Suppressor macrophage treated with lipopolysaccharide for 1 hour (primary cell): ENCODE results near the gene CNKSR1.

Source experiments
- DNase-seq, 3 donors: peaks; one replicate each; pipeline ENCODE4 v3.0.0-alpha.2; 2020 to 2022

Gene CNKSR1, protein sequence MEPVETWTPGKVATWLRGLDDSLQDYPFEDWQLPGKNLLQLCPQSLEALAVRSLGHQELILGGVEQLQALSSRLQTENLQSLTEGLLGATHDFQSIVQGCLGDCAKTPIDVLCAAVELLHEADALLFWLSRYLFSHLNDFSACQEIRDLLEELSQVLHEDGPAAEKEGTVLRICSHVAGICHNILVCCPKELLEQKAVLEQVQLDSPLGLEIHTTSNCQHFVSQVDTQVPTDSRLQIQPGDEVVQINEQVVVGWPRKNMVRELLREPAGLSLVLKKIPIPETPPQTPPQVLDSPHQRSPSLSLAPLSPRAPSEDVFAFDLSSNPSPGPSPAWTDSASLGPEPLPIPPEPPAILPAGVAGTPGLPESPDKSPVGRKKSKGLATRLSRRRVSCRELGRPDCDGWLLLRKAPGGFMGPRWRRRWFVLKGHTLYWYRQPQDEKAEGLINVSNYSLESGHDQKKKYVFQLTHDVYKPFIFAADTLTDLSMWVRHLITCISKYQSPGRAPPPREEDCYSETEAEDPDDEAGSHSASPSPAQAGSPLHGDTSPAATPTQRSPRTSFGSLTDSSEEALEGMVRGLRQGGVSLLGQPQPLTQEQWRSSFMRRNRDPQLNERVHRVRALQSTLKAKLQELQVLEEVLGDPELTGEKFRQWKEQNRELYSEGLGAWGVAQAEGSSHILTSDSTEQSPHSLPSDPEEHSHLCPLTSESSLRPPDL

DNA sequence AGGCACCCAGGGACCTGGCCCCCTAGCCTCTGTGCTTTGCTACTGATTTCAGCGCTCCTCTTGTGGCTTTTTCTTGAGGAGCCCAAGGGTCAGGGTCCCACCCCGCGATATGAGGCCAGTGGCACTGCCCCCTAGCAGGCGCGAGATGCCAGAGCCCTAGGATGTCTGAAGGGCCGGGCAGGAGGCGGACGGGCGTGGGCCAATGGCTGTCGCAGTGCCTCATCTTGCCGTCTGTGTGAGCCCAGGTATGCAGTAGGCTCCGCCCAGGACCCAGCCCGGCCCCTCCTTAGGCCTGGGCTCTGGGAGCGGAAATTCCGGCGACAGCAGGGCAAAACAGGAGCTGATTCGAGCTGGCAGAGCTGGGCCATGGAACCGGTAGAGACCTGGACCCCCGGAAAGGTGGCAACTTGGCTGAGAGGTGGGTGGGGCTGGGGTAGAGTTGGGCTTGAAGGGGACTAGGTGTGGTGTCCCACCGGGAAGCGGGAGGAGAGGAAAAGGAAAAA lies at the start of gene CNKSR1:
CNKSR1 (plus strand) TSS at position 310 of the 503 bp plus-strand sequence; CDS start at position 367, 57 bp downstream.
- DNase-seq: no peak

DNA sequence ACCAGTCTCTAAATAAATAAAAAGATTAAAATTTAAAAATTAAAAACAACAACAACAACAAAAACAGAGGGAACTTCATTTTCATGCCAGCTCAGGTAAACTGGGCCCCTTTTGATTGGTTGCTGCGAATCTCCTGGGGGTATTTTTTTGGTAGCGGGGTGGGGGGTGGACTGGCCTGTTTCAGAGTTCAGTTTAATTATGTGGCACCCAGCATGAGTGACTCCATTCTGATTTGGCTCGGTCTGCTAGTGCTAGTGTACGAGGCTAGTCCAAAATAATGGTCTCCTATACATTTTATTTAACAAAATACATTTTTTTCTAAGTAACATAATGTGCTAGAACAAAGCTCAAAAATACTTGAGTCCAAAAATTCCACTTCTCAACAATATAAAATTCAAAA lies 47.5 kb upstream of the CNKSR1 start:
- no peak for DNase-seq

DNA sequence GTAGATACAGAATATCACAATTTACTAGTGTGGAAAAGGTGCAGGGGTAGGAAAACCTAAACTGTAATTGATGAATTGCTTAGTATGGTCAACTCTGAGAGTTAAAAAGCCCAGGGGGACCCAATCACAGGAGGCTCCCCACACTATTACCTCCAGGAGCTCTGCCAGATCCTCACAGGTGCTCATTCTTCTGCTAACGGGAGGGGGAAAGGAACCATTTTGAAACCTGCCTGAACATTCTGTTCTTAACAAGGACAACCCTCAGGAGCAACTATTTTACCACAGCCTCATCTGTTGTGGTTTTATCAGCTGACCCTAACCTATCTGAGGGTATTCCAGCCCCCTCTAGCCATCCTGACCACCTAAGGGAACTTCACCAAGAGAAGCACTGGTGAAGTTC lies 46.6 kb upstream of the CNKSR1 start:
- no peak for DNase-seq

DNA sequence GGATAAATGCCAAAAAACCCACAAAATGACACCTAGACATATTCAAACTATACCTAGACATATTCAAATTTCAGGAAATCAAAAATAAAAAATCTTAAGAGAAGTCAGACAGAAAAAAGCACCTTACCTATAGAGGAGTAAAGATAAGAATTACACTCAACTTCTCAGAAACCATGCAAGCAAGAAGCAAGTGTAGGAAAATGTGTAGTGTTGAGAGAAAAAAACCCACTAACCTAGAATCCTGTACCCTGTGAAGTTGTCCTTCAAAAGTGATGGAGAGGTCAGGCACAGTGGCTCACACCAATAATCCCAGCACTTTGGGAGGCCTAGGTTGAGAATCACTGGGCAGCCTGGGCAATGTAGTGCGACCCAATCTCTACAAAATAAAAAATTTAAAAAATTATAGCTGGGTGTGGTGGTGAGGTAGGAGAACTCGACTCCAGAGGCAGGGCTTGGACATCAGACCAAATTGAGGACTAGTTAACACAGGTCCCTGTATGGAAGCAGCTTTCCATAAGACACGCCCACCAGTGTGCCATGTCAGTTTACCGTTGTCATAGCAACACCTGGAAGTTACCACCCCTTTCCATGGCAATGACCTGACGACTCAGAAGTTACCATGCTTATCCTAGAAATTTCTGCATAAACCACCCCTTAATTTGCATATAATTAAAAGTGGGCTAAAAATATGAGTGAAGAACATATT lies 45.0 kb upstream of the CNKSR1 start:
- DNase-seq: no peak

DNA sequence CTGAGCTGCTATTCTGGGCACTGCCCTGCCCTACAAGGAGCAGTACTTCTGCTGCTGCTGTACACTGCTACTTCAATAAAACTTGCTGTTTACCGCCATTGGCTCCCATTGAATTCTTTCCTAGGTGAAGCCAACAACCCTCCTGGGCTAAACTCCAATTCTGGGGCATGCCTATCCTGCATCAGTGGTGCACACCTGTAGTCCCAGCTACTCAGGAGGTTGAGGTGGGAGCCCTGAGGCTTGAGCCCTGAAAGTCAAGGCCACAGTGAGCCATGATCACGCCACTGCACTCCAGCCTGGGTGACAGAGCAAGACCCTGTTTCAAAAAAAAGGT lies 44.5 kb upstream of the CNKSR1 start:
- no peak for DNase-seq

DNA sequence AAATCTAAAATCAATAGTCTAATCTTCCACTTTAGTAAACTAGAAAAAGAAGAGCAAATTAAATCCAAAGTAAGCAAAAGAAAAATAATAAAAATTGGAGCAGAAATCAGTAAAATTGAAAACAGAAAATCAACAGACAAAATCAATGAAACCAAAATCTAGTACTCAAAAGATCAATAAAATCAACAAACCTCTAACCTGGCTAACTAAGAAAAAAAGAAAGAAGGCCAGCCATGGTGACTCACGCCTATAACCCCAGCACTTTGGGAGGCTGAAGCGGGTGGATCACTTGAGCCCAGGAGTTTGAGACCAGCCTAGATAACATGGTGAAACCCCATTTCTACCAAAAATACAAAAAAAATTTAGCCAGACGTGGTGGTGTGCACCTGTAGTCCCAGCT lies 42.8 kb upstream of the CNKSR1 start:
- DNase-seq: no peak

DNA sequence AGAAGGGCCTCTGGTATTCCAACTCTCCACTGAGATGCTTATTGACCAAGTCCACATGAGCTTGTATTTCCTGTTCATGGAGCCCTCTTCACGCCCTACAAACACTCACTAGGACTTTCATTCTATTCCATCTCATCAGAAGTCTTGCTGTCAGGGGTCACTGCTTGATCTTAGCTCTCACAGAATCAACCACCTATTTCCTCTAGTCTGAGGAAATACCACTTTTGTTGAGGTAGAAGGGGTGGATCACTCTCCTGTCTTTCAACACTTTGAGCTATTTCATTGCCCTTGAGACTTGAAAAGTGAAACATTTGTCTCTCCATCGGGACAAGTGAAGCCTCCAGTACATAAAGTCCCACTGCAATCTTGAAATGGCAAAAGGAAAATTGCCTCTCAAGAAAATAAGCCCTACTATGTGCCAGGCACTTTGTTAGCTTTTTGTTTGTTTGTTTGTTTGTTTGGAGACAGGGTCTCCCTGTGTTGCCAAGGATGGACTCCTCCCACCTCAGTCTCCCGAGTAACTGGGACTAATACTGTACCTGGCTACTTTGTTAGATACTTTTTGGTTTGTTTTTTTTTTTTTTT lies 38.2 kb upstream of the CNKSR1 start:
- DNase-seq: no peak

DNA sequence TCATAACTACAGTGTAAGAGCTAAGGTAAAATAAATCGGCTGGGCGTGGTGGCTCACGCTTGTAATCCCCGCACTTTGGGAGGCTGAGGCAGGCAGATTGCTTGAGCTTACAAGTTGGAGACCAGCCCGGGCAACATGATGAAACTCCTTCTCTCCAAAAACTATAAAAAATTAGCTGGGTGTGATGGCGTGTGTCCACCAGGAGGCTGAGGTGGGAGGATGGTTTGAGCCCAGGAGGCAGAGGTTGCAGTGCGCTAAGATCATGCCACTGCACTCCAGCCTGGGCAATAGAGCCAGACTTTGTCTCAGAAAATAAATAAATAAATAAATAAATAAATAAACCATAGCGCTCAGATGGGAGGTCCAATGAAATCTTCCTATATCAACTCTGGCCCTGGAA lies 35.1 kb upstream of the CNKSR1 start:
- no peak for DNase-seq

DNA sequence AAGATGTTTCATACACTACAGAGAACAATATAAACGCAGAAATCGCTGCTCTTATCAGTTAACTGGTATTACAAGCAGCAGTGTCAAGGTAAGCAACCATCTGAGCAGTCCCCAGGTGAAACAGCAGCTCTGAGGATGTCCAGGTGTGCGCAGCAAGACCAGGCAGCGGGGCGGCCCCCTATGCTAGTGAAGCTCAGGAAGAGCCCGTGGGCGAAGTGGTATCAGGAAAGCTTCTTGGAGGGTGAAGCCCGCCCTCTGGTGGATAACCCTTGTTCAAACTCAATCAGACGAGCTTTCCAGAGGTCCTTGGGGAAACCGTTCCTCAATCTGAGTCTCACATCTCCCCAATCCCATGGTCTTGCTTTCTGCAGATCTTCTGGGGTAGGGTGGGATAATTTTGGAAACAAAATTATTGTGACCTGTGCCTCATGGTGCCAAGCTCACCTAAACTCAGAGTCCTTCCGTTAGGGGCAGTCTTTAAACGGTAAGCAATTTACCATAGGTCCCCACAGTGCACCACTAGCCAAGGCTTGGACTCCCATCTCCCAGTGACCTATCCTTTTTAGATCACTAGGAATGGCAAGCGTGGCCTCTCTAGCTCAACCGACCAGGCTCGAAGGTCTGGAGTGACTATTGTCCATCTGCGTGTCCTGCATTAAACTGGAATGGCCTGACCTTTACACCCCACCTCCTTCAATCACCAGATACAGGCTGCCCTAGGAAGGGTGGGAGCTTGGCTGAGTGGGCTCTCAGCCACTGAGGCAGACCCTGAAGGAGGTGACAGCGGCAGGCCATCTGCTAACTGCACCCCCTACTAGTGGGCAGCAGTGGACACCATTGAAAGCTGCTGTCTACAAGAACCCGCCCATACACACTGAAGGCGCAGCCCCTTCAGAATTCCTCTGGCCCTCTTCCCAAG lies 32.0 kb upstream of the CNKSR1 start:
- peak; percentile 90 to 91 (median 91) for DNase-seq

DNA sequence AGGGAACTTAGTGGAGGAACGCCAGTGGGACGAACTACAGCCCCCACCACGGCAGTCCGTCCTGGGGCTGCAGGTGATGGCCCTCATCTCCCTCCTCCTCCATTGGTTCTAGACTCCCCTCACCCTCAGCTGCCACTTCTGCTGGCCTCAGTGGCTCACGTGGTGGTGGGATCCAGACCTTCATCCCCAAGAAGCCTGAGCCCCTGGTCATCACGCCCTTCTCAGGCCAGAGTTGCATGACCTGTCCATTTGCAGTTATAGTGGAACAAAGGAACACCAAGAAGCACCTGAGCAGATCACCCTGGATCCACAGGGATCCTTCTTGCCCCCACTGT lies 31.4 kb upstream of the CNKSR1 start:
- no peak for DNase-seq

DNA sequence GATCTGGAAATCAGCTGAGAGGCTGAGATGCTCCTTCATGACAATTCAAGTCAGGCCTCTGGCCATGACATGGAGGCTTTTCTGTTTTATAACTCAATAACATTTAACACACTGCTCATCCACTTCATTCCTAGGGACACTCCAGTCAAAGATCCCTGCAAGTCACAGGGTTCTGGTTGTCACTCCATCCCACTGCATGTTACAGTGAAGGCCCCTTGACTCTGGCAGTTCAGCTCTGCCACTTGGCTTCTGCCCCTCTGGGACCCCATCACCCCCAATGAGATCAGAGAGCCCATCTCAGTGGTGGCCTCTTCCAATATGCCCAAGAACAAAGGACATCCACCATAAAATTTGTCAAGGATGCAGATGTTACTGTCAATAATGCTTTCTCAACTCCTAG lies 28.4 kb upstream of the CNKSR1 start:
- no peak for DNase-seq

DNA sequence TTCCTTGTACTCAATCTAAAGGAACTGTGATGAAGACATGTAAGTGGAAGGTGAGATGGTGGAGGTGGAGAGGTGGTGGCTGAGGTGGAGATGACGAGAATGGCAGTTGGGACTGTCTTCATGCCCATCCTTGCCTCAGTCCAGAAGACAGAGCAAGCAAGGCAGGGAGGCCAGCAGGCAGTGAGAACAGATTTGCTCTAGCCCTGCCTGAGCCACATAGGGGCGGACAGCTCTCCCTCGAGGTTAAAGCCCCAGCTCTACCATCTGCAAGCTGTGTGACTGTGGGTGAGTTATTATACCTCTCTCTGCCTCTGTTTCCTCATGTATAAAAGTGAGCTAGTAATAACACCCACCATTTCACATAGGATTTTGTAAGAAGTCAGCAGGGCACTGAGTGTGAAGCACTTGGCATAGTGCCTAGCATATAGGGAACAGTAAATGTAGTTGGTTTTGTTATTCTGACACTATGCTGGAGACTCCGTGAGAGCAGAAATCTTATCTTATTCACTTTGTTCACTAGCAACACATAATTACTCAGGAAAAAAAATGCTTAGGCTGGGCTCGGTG lies 23.2 kb upstream of the CNKSR1 start:
- peak; percentile 30 to 46 (median 39) for DNase-seq

DNA sequence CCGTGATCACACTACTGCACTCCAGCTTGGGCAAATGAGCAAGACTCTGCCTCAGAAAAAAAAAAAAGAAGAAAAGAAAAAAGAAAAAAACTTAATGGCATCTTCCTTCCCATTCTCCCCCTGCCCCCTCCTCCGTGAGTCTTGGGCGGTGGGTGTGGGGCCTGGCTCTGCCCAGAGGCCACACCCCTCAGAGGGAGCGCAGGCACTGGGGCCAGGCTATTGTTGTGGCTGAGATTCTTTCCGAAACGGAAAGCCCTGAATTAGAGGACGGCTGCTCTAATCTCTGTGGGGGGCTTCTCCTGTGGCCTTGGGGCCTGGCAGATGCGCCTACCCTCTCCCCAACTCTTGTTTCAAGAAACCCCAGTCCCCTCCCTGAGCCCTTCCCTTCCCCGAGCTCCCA lies 22.5 kb upstream of the CNKSR1 start:
- DNase-seq: no peak

DNA sequence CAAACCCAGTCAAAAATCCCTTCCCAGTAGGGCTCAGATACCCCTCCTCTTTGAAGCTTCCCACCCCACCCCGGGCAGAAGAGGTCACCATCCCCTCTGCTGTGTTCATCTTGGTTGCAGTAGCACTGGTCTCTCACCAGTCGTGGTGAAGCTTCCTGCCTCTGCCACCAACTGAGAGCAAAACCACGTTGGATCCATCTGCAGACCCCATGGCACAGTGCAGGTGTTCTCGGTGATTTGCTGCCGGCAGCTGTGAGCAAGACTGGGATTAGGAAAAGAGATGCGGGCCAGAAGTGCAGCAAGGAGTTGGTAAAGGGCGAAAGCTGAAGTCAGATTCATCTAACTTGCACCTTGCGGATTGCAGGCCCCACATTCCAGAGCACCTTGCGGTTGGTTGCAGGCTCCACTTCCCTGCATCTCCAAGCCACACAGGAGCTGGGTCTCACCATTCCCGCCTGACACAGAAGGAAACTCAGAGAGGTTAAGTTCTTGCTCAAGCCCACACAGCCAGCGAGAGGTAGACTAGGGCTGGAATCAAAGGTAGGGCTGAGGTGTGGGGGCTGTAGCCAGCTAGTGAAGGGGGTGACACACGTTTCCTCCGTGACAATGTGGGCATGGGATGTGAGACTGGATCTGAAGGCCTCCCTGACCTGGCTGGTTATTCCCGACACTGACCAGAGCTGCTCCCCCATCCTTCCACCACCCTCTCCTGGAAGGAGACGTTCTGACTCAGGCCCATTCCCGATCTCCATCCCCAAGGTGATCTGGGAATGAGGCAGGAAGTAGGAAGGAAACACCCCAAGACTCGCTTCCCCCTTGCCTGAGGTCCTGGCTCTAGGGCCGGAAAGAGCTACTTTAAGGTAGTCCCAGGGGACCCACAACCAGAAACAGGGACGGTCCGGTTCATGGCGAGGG lies 21.7 kb upstream of the CNKSR1 start:
- DNase-seq: no peak

DNA sequence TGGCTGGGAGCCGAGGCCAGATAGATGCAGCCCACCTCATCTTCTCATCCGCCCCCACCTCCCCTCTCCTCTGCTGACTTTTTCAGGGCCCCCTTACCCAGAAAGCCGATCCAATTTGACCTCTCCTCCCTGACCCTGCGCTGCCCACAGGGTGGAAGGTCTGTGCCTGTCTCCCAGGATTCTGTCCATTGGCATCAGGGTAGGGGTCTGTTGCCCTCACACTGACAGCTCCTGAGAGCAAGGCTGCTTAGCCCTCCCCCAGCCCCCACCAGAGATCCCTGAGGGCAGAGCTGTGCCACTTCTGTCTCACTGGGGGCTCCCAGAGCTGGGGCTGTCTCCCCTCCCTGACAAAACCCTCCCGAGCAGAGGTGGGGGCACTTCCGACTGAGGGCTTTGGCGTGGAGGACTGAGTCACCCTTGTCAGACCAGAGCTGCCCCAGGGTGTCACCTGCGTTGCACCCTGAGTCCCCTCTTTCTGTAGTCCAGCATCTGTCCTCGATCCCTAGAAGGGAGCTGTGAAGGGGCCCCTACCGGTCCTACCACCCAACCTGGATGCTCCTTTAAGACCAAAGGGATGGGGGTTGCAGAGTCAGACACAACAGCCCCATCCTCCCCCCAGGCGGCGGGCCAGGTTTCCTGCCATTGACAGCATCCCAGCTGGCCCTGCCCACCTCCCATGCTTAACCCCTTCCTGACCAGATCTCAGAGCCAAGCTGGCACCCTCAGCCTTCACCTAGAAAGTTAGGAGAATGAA lies 20.8 kb upstream of the CNKSR1 start:
- DNase-seq: no peak

DNA sequence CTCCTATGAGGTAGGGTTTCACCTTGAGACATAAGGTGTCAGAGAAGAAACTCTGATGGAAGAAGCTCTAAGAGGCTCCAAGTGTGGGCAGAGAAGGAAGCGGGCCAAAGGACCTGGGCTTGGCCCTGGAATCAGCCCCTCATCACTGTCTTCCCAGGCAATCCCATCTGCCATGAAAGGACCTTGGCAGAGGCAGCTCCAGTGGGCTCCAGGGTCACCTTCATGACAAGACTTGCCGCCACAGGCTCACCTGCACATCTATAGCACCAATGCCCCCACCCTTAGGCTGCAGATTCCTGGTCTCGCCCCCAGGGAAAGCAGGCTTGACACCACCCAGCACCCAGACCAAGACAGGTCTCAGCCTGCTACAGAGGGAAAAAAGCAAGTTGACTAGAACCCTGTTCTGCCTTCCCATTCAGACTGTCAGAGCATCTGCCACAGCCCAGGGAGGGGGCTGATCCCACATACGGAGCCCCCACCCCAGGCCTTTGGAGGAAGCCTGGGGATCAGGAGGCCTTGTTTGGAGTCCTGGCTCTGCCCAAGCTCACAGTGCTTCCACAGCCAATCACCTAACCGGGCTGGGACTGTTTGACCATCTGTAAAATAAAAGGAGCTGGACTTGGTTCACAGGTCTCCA lies 18.9 kb upstream of the CNKSR1 start:
- no peak for DNase-seq

DNA sequence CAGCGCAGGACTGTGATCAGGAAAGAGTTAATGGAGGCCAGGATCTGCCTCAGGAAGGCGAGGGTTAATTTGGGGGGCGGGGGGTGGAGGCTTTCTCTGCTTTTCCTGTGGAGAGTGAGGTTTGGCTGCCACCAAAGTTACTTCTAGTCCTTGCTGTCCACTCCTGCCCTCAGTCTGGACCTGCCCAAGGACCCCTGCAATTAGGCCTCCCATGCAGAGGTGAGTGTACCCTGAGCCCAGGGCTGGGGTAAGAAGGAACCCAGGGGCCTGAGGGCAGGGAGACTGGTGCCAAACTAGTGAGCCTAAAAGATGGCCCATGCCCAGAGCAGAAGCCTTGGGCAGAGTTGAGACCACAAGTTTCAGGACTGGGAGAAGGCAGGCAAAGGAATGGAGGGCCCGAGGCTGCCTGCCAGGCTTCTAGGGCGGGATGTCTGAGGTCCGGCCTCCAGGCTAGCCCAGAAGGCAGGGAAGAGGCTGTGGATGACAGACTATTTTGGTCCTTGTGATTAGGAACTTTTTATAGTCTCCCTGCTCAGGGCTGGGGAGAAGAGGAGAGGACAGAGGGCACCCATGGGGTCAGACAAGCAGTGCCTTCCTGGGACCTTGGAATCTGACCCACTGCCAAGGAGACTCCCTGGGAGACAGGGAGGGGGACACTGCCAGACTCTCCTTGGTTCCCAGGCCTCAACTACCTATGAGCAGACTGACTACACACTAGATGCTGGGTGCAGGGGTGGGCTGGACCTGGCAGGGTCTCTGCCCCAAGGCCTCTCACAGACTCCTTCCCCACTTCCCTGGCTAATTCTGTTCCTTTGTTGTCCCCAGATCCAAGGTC lies 18.2 kb upstream of the CNKSR1 start, which contains the start of gene FAM110D:
FAM110D (plus strand) TSS at position 172 of the 835 bp plus-strand sequence. CDS start 2,213 bp downstream, outside the sequence.
- no peak for DNase-seq

DNA sequence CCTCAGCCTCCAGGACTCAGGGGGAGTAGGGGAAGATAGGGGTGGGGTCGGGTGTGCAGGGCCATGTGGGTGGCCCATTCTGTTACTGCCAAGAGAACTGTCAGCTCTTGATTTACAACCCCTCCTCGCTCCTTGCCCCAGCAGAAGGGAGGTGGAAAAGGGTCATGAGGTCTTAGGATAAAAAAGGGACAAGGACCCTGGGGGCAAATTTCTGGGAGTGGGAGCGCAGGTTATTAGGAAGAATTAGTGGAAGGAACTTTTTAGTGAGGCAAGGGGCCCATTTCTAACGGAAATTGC lies 17.6 kb upstream of the CNKSR1 start:
- DNase-seq: no peak
